NCI-H2196 (cell line): ENCODE results near the gene CCDC63.

Experiments
- DNase-seq: peaks from one replicate; lab custom pipeline; 2025; ENCODE audit not compliant: unreplicated experiment; lab: John Stamatoyannopoulos, UW

Gene CCDC63

DNA sequence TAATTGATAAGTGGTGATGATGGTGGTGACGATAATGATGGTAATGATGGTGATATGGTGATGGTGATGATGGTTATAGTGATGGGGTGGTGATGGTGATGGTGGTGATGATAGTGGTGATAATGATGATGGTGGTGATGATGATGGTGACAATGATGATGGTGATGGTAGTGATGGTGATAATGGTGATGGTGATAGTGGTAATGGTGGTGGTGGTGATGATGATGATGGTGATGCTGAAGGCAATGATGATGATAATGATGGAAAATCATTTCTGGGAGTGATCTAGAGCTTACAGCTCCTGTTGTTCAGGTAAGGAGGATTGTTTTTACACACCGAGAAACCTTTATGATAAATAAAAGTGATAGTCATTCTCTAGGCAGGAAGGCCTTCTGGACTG lies 33.9 kb downstream of the CCDC63 start:
- DNase-seq, result no peak

DNA sequence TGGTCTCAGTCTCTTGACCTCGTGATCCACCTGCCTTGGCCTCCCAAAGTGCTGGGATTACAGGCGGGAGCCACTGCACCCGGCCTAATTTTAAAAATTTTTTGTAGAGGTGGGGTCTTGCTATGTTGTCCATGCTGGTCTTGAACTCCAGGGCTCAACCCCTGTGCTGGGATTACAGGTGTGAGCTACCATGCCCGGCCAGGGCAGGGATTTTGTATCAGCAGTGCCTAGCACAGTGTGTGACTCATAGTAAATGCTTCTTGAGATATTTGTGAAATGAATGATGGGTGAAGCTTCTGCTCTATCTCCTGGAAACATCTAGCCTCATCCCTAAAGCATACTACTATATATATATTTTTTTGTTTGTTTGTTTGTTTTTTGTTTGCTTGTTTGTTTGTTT lies 36.5 kb downstream of the CCDC63 start:
- DNase-seq, result no peak

DNA sequence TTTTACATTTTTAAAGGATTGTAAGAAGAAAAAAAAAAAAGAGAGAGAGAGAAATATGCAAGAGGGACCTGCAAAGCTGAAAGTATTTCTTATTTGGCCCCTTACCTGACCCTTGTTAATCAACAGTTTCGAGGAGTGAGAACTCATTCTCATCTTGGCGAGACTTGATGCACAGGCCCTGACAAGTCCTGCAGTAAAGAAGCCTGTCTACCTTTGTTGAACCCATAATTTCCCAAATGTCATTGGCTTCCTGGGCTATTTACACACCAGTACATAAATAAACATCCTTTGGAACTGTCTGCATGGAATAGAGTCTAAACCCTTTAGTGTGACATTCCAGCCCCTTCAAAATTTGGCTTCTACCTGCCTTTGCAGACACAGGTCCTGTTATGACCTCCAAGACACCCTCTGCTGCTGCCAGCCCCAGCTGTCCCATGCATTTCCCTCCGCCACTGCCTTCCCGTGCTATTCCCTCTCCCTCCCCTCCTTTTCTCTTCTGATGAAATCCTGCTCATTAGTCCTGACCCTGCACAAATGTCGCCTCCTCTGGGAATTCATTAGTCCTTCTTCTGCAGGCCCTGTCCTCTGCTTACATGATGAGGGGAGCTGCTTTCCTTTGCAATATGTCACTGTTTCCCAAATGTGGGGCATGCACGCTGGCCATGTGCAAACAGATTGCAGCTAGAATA lies 38.5 kb downstream of the CCDC63 start:
- DNase-seq, result no peak

DNA sequence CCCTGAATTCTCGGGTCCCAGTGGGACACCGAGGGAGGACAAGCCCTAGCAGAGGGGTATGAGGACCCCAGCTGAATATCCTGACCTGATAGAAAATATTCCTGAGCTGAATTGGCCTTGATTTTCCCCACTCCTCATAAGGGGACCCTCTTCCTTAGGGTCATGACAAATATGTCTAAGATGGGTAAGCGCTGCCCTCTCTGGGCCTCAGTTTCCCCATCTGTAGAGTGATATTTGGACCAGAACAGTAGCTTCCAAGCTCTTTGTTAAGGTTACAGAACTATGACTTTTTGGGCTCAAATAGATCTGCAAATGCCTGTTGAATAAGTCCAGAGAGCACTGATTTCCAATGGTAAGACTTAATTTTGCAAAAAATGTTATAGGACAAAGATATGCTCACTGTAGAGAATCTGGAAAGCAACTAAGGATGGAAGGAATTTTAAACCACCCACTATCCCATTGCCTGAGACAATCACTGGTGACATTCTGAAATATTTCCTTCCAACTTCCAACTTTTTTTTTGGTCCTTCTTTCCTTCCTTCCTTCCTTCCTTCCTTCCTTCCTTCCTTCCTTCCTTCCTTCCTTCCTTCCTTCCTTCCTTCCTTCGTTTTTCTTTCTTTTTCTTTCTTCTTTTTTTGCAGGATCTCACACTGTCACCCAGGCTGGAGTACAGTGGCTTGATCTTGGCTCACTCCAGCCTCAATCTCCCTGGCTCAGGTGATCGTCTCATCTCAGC lies 41.6 kb downstream of the CCDC63 start:
- DNase-seq, result no peak

DNA sequence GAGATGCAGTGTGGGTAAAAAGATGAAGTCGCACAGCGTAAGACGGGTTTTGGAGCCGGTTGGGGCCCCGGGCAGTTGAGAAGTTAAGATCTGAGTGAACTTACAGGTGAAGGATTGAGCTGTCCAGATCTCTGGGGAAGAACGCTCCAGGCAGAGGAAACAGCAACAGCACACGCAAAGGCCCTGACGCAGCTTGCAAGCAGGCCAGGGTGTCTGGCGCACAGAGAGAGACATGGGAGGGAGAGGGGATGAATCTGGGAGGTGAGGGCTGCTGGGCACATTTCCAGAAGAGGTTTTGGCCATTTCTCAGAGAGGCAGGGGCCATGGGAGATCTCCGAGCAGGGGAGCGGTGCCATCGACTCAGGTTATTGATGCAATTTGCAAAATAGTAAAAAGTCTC lies 42.6 kb downstream of the CCDC63 start:
- no peak for DNase-seq

DNA sequence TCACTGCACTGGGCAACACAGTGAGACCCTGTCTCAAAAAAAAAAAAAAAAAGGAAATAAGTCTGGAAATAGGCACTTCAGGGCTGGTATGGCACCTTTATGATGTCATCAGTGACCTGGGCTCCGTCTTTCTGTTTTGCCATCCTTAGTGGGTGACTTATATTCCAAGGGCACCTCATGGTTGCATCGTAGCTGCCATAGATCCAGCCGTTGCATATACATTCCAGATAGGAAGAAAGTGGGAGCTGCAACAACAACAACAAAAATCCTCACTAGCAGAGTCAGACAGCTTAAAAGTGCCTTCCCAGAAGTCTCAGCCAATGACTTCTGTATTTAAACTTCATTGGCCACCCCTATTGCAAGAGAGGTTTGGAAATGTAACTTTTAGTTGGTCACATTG lies 47.2 kb downstream of the CCDC63 start:
- no peak for DNase-seq

DNA sequence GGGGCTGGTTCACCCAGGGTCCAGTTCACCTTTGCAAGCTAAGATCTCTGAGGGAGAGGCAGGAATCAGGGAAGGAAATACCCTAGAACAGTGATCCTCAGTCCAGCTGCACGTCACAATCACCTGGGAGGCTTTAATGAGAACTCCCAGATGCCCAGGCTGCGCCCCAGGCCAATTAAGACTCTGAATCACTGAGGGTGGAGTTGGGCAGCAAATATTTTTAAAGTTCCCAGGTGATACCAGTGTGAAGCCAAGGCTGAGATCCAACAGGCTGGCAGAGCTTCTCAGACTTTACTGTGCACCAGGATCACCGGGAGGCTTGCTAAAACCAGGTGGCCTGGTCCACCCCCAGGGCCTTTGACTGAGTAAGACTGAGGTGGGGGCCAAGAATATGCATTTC lies 49.8 kb downstream of the CCDC63 start:
- no peak for DNase-seq

DNA sequence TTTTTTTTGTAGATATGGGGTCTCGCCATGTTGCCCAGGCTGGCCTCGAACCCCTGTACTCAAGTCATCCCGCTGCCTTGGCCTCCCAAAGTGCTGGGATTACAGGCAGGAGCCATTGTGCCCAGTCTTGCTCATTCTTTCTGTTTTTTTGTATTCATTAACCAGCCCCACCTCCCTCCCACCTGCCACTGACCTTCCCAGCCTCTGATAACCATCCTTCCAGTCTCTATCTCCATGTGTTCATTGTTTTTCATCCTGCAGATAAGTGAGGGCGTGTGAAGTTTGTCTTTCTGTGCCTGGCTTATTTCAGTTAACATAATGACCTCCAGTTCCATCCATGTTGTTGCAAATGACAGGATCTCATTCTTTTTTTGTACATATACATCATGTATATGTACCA lies 54.6 kb downstream of the CCDC63 start:
- DNase-seq, result no peak

DNA sequence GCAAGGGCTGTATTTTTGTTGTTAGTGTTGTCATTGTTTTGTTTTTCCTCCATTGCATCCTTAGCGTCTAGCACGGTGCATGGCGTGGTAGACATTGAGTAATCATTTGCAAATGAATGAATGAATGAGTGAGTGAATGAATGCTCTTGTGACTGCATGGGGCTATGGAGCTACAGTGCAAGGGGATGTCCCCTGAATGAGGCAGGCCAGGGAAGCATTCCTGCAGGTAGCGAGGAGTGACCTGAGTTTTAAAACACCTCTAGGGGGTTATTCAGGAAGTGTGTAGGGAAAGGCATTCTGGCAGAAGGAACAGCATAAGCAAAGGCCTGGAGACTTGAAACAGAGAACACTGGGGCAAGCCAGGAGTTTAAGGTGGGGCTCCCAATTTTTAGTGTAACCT lies 56.7 kb downstream of the CCDC63 start:
- no peak for DNase-seq

DNA sequence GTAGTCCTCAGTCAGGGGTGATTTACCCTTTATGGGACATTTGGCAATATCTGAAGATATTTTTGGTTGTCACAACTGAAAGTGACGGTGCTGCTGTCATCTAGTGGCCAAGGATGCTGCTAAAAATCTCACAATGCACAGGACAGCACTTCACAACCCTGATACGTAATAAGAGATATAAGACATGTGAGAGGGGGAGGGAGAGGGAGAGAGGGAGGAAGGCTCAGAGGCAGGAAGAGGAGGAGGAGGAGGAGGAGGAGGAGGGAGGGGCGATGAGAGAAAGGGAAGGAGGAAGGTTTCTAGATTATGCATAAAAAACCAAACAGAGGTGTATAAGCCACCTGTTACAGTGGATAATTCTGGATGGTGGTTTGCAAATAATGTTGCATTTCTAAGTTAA lies 59.3 kb downstream of the CCDC63 start:
- no peak for DNase-seq

DNA sequence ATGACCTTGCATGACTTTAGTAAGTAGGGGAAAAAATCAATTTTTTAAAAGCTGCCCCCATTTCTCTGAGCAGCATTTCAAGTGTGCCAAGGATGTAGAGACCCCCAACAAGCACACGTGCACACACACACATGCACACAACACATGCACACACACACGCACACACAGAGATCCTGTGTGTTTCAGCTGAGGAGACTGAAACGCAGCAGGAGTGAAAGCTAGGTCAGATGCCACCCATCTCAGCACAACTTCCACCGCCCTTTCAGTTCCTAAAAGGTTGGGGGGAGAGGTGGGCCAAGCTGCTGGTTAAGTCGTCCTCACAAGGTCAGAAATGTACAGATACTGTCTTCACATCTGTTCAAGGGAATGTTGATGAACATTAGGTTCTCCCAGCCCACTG lies 59.7 kb downstream of the CCDC63 start:
- no peak for DNase-seq

DNA sequence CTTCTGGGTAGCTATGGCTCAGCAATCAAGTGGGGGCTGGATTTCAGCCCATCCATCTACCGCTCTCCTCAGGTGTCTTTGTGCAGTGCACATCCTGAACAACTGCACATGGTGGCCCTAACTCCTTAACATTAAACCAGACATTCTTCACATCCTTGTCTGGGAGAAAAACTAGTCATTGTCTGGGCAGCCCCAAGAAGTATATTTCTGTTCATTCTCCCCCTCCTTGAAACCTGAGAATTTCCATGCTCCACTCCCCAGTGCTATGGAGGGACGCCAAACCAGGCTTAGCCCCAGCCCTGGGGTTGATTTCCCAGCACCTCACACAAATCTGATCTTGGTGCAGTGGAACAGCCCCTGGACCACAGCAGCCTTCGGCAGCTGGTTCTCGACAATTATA lies 60.2 kb downstream of the CCDC63 start:
- DNase-seq, result no peak

DNA sequence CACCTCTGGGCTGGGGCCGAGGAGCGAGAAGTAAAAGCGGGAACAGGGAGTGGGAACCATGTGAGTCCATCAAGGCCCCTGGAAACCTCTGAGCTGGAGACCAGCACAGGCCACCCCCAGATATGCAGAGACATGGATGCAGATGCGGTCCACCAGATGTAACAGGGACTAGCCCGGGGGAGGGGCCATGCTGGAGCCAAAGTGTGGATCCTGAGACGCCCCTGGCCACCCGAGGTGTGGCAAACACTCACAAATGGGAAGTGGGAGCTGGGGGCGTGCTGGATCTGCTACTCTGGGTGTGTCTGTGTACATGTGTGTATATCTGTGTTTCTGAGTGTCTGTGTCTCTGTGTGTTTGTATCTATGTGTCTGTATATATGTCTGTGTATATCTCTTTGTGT lies 60.8 kb downstream of the CCDC63 start:
- no peak for DNase-seq

DNA sequence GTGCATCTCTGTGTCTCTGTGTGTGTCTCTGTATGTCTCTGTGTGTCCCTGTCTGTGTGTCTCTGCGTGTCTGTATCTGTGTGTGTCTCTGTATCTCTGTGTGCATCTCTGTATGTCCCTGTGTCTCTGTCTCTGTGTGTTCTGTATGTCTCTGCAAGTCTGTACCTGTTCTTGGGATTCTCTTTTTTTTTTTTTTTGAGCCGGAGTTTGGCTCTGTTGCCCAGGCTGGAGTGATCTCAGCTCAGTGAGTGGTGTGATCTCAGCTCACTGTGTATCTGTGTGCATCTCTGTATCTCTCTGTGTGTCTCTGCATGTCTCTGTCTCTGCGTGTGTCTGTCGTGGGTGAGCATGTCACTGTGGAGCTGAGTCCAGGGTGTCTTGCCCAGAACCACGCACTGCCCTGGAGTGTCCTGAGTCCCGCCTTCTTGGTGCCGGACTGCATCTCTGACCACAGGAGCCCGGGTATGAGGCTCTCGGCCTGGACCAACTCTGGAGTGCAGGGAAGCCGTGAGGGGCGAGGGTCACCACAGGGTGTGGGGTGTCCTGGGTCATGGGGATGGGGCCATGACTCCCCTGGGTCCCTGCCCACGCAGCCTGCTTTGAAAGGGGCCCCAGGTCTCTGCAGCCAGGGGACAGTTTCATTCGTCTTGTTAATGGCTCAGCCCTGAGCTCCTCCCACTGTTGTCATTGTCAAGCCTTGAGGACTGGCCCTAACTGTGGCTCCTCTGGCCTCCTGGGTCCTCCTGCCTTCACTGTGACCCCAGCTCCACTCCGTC lies 61.8 kb downstream of the CCDC63 start:
- no peak for DNase-seq

DNA sequence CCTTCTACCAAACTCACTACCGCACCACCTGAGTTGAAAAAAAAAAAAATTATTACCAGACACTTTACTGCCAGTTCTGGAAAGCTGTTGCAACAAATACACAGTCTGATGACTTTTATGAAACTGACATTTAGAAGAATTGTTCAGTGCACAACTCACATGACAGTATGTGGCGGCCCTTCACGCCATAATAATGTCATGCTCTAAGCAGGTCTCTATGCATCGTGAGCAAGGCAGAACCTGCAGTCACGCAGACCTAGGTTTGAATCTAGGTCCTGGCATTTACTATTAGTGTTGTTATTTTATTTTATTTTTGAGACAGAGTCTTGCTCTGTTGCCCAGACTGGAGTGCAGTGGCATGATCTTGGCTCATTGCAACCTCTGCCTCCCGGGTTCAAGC lies 65.5 kb downstream of the CCDC63 start:
- DNase-seq, result no peak

DNA sequence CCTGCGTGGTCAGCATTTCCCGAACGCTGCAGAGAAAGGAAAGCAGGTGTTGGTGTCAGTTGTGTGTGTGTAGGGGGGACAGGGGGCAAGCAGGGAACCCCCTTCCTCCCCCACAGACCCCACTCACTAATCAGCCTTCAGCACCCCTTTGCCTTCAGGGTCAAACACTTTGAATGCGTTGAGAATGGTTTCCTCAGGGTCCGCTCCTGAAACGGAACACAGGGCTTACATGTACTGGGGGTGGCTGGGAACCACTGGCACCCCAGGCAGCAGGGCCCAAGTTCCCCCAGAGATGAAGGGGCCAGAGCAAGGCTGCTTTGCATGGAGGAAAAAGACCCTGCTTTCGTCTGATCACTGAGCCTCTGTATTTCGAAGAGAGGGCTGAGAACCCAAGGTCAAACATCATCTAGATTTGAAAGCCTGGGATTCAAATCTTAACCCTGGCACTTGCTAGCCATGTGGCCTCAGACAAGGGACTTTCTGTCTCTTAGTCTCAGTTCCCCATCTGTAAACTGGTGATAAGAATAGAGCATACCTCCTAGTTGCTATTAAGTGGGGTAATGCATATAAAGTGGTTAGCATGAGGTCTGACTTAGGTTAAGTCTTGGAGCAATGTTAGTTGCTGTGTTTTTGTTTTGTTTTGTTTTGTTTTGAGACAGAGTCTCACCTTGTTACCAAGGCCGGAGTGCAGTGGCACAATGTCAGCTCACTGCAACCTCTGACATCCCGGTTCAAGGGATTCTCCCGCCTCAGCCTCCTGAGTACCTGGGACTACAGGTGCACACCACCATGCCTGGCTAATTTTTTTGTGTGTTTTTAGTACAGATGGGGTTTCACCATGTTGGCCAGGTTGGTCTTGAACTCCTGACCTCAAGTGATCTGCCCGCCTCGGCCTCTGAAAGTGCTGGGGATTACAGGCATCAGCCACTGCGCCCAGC lies 66.6 kb downstream of the CCDC63 start:
- no peak for DNase-seq

DNA sequence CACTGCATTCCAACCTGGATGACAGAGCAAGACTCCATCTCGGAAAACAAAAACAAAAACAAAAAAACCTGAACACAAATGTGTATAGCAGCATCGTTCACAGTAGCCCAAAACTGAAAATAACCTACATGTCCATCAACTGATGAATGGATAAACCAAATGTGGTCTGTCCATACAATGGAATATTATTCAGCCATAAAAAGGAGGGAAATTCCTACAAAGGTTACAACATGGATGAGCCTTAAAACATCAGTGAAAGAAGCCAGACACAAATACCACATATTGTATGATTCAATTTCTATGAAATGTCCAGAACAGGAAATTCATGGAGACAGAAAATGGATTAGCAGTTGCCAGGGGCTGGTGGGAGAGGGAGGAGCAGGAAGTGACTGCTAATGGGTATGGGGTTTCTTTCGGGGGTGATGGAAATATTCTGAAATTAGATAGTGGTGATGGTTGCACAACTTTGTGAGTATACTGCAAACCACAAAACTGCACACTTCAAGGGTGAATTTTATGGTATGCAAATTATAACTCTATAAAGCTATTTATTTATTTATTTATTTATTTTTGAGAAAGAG lies 69.6 kb downstream of the CCDC63 start:
- DNase-seq, result no peak

DNA sequence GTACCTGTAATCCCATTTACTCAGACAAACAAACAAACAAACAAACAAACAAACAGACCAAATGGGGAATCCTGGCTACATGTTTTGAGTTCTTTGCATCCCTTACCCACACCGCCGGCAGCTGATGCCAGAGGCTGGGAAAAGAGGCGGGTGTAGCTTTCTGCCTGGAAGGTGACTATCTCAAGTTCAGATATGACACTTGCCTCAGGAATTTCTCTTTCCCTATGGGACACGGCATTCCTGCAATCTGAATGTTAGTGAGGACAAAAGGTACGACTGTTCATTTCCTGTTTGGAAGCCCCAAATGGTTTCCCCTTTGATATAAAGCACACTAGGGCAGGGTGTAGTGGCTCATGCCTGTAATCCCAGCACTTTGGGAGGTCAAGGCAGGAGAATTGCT lies 70.7 kb downstream of the CCDC63 start:
- no peak for DNase-seq

DNA sequence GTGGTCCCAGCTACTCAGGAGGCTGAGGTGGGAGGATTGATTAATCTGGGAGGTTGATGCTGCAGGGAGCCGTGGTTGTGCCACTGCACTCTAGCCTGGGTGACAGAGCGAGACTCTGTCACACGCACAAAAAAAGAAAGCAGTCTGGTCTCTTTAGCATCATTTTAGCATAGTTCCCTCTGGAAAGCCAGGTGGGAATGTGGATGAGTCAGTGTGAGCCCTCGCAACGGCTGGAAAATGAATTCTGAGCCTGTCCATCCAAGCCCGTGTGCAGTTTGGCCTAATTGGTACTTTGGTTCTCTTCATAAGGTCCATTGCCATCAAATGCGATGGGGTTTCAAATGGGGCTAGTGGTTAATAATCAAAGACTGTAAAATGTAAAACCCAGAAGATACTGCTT lies 71.2 kb downstream of the CCDC63 start:
- no peak for DNase-seq

DNA sequence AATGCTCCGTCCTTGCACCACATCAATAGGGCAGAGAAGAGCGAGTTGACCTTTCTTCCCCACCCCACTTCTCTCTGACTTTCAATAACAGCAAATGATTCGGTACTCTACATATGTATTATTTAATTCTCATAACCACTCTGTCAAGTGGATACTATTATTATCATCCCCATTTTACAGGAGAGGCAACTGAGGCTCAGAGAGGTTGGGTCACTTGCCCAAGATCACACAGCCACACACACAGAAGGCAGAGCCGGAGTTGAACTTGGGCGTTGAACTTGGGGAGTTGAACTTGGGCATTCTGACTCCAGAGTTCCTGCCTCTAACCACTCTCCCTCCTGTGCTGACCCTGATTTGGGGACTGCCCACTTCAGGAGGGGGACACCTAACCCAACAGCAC lies 72.9 kb downstream of the CCDC63 start:
- DNase-seq, result no peak
